HuH-7 (cell line): ENCODE data around the gene CABLES1.

ENCODE experiments used
- DNase-seq: peaks from one replicate; pipeline ENCODE4 v3.0.0; 2011; ENCODE audit warnings: low spot score

Gene CABLES1

DNA sequence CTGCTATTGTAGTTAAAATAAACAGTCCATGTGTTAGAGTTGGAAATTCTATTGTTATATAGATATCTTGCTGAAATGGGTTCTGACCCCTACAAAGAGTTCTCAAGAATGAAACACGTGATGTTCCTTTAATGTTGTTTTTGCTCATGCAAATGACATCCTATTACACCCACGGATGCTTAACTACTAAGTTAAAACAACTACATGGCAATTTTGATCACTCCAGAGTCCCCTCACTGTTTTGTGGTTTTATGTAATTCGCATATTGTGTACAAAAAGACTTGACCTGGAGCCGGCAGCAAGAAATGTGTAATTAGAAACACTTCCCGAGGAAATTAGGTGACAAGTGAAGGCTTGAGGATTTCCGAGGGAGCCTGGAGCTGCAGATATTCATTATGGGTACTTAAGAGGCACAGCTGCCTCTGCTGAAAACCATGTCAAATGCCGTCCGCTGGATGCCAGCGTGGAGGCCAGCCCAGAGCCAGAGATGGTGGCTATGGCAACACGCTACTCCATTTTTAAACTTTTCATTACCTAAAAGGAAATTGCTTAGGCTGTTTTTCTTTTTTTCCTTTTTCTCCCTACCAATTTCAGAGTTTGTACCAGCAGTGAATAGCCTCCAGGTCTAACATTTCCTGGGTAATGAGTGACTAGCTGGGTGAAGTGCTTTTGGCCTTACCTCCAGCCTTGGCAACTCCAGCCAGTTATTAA is 21.0 kb upstream of the CABLES1 start:
- DNase-seq: no peak

DNA sequence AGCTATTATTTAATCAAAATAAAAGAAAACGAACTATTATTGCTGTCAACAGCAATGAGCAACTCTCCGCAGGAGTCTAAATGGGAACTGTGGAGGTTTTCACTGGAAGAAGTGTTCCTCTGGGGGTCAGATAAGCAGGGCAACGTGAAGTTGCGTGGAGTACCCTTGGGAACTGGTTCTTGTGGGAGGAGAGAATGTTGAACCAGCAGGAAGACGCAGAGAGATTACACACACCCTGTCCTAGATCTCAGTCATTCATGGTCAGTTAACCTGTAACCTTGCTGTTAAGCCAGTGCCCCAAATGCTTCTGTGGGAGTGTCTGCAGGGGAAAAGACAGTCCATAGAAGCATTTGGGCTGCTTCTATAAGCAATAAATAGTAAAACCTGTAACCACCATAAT is 20.4 kb upstream of the CABLES1 start:
- DNase-seq: no peak

DNA sequence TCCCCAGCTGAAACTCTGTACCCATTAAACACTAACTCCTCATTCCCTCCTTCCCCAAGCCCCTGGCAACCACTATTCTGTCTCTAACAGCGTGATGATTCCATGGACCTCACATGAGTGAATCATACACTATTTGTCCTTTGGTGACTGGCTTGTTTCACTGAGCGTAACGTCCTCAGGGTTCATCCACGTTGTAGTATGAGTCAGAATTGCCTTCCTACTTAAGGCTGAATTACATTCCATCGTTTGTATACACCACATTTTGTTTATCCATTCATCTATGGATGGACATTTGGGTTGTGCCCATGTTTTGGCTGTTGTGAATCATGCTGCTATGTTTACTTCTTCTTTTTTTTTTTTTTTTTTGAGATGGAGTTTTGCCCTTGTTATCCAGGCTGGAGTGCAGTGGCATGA is 19.6 kb upstream of the CABLES1 start:
- no peak for DNase-seq

- no peak for DNase-seq
Measured at GRCh38 chr18:23121133-23121532, 14.2 kb upstream of the CABLES1 start.

GRCh38 chr18:23122334-23123229 is 12.7 kb upstream of the CABLES1 start:
- no peak for DNase-seq

GRCh38 chr18:23126376-23127056 is 8.8 kb upstream of the CABLES1 start:
- no peak for DNase-seq

- no peak for DNase-seq
Measured at GRCh38 chr18:23127090-23127489, 8.2 kb upstream of the CABLES1 start.

DNA sequence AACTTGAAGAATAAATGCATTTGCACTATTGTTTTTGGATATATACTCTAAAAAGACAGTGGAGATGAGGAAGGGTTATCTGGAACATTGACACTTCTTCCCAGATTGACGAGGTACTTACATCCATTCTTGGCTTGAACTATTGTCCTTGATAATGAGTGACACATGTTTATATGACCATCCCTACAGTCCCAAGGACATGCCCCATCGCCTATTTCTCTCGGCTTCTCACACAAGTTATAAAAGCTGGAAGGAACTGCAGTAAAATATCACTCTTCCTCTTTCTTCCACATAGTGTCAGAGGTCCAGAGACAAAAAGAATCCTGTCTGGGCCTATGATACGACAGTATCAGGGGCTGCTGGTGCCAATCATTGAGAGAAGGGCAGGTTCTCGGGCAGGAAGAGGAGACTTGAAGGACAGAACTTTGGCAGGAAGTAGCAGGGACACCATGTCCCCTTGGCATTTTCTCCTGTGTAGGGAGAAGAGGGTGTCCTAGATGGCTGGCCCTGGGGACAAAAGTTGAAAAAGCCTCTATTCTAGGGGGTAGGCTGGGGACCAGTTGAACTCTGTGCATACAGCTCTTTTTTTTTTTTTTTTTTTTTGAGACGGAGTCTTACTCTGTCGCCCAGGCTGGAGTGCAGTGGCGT is 5.8 kb upstream of the CABLES1 start:
- no peak for DNase-seq

DNA sequence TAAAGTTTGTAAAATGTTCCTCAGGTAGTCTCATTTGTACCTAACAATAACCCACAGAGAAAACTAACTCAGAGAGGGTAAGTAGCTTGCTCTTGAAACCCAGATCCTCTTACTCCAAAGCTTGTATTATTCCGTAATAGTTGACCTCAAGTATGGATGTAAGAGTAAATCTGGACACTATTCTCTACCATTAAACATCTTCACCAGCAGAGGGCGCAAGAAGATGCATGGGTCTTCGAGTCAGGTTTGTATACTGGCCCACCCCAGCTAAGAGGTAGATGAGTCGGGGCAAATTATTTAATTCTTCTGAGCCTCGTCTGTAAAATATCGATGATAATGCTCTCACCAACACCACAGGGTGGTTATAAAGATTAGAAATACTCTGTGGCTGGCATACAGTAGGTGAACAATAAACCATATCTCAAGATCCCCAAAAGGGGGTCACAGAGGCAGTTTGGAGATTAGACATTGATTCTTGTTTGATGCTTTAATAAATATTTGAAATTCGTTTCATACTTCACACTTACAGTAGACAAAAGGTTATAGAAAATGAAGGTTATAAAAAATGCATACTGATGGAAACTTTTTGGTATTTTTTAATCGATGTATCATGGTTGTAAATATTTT is 3.5 kb upstream of the CABLES1 start:
- DNase-seq: peak; percentile 47

DNA sequence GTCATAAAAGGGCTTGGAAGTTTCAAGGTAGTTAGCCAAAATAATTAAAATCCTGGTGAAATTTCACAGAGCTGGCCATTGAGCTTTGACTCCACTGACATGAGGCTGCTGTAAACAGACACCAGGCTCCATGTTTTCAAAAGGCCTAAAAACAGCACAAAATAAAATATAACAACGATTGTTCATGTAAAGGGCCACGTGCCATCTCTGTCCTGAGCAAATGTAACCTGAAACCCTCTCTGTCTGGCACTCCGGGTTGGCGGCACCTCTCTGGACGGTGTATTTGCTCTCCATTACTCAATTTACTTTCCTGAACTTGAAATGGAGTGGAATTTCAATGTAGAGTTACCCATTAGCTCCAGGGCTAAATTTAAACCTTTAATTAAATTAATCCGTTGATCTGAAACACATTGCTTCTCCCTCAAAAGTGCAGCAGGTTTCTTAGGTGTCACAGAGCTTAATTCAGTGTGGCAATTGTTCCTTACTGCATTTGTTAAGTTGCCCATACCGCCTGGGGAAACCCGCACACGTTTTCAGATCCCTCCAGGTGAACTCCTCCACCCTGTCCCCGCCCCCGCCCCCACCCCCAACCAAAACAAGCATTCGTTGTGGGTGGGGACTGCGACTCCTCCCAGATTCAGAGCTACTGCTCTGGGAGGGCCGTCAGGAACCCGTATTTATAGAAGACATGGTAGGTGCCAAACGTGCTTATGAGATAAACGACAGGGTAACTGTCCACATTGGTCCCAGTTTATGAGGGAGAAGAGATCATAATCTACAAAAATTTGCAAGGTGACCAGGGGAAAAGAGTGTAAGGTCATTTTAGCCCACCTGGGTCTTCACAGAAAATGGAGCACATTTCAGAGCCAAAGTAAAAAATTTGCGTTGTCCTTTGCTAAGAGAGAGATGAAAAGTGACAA is 1.2 kb upstream of the CABLES1 start:
- DNase-seq: peak; percentile 77

DNA sequence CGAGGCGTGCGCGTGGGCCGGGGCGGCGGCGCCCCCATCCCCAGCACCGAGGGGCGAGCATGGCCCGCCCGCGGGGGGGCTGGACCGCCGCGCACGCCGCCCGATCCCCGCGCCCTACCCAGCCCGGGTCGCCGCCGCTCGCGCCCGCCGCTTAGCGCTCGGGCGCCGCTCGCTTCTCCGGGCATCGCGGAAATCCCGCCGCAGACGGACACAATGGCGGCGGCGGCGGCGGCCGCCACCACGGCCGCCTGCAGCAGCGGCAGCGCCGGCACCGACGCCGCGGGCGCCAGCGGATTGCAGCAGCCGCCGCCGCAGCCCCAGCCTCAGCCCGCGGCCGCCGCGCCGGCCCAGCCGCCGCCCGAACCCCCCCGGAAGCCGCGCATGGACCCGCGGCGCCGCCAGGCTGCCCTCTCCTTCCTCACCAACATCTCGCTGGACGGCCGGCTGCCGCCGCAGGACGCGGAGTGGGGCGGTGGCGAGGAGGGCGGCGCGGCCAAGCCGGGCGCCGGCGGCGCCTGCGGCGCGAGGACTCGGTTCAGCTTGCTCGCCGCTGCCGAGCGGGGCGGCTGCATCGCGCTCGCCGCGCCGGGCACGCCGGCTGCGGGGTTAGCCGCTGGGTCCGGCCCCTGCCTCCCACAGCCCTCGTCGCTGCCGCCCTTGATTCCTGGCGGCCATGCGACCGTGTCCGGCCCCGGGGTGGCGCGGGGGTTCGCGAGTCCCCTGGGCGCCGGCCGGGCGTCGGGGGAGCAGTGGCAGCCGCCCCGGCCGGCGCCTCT is 453 bp downstream of the CABLES1 start:
- DNase-seq: peak; percentile 18

GRCh38 chr18:23136326-23137096 is 1.2 kb downstream of the CABLES1 start:
- peak; percentile 43 for DNase-seq

- DNase-seq: peak; percentile 30
Measured at GRCh38 chr18:23137097-23137635, 1.9 kb downstream of the CABLES1 start.

- no peak for DNase-seq
Measured at GRCh38 chr18:23137788-23138216, 2.5 kb downstream of the CABLES1 start.

DNA sequence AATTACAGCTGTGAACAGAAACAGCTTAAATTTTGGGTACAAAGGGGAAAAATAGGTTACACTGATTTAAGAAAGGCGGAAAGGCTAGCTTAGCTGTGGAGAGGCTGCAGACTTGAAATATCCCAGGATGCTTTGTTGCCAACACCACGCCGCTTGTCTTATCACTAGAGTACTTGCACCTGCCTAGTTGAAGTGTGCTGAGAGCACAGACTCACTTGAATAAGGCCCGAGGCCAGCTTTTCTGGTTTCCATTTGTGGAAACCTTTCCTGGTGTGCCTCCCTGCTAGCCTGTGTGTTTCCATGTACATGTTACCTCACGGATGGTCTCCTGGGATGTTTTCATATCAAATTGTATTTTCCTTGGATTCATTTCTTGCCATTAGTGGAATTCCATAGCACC is 3.2 kb downstream of the CABLES1 start:
- DNase-seq: no peak

DNA sequence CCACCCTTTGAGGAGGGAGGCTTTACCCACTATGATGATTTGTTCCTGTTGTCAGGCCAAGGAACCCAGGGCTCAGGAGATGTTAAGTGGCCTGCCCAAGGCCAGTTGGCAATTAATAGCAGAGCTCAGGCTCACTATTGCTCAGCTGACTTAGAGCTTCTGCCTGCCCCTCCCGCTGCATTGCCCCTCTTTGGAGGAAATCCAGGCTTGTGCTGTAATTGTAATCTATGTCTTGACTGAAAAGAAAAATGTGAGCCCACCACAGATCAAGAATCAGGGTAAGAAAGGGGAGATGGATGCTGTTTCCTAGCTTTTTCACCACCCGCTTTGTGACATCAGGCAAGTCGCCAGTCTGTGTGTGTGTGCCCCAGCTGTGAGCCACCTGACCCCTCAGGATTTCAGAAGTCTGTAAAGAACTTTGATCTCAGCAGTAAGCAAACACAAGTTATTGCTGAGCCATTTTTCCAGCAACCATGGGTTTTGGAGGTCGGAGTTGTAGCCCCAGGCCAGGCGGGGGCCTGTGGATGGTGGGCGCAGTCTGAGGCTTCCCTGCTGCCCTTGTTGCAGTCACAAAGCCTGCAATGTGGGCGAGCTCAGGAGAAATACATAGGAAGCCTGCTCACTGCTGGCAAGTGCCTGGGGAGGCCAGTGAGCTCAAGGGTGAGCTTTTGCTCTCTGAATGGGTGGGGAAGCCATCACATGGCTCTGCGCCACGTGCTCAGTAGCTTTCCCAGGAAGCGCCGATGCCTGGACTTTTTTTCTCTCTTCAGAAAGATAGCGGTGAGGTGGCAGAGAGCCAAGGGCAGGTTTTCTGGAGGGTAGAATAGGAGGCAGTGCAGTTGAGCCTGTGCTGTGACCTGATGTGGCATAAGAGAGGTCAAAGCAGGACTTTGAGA is 6.1 kb downstream of the CABLES1 start:
- peak; percentile 41 for DNase-seq

GRCh38 chr18:23142251-23142929 is 7.1 kb downstream of the CABLES1 start:
- no peak for DNase-seq
